ENCODE measurements around the gene NPBWR2.
A peak's percentile ranks its signal among the peaks of the same experiment; 100 is the strongest.

Gene NPBWR2, protein sequence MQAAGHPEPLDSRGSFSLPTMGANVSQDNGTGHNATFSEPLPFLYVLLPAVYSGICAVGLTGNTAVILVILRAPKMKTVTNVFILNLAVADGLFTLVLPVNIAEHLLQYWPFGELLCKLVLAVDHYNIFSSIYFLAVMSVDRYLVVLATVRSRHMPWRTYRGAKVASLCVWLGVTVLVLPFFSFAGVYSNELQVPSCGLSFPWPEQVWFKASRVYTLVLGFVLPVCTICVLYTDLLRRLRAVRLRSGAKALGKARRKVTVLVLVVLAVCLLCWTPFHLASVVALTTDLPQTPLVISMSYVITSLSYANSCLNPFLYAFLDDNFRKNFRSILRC

DNA sequence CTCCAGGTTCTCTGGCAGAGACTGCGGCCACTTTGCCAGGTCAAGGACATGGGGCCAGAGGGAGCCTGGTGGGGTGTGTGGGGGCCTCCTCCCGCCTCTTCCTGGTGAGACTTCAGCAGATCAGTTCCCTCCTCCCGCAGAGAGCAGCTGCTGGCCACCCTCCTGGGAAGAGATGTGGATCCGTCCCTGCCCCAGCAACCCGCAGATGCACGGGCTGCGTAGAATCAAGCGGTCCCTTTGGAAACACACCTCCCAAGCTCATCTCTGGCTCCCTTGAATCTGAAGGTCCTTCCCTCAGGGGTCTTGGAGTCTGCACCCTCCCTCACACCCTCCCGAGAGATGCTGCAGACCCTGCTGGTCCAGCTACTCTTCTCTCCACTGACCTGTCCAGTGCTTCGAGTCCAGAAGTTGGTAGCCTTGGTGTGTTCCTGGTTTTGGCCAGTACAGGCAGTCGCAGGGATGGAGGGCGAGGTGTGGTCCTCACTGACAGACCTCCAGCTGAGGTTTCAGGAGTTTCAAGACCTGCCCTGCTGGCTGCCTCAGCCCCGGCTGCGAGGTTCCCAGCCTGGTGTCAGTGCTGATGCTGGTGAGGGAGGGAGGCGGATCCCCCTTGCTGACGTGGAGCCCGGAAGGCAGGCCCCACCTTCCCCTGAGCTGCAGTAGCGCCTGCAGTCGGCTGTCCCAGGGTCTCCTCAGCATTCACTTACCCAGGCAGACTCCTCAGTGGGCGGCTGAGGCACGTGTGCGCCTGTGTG lies at the start of gene NPBWR2:
Gene NPBWR2 (minus strand): TSS at position 585 of the 755 bp plus-strand sequence. CDS start 734 bp downstream, outside the sequence.
- DNase-seq: no peak

DNA sequence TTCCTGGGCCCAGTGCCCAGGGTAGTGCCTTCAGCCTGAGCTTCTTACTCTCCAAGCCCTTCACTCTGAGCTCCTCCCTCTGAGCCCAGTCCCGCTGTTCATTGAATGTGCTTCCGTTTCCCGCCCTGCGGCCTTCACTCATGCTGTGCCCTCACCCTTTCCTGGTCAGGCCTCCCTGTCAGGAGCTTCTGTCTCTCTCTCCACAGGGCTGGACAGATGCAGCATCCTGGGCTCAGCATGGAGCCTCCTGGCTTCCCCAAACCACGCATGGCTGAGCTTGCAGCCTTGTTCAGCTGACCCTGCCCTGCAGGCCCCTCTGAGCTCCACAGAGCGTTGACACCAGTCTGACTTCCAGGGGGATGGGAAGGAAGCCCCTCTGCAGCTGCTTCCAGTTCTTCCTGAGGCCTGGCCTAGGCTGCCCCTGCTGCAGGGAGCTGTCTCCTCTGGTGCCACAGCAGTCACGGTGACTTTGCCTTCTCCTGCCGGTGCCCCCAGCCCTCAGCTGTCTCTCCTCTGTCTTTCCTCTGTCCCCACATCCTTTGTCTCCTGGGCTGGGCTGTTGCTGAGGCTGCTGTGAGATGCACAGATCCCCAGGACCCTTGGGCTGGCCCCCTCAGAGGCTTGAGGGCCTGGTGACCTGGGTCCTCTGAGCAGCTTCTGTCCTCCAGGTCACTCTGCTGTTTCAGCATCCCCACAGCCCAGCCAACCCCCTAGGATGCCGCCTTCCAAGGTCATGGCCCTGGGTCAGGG lies 48.9 kb upstream of the NPBWR2 start:
- DNase-seq: peak; percentile 95

DNA sequence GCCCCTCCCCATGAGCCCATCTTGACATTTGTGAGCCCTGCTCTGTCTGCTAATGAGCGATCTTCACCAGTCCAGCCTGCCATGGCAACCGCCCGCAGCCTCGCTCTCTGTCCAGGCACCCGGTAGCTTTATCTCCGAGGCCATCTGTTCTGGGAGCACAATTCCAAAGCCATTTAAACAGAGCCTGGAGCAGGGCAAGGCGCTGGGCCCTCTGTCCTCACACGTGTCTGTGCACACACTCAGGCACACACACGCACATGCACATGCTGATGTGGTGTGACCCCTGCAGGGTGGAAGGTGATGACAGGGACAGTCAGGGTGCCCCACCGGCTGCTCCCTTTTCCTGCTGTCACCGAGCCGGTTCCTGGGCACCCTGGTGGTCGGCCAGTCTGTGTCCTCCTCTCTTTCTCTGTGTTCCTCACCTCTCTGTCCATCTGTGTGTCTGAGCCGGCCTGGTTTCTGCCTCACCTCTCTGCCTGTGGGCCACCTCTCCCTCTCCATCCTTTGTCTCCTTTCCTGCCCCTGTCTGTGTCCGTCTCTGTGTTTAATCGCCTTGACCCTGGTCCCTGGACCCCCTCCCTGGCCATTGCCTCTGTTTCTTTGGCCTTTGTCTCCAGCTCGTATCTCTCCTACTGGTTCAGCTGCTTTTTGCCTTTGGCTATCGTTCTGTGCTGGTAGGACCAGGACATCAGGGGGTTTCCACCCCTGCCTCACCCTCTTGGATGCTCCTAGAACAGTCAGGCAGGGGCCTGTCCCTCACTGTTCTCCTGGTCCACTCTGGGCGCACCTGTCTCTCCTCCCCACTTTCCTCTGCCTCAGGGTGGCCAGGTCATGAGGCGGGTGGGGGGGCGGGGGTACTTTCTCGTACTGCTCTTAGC lies 48.1 kb upstream of the NPBWR2 start:
- no peak for DNase-seq

DNA sequence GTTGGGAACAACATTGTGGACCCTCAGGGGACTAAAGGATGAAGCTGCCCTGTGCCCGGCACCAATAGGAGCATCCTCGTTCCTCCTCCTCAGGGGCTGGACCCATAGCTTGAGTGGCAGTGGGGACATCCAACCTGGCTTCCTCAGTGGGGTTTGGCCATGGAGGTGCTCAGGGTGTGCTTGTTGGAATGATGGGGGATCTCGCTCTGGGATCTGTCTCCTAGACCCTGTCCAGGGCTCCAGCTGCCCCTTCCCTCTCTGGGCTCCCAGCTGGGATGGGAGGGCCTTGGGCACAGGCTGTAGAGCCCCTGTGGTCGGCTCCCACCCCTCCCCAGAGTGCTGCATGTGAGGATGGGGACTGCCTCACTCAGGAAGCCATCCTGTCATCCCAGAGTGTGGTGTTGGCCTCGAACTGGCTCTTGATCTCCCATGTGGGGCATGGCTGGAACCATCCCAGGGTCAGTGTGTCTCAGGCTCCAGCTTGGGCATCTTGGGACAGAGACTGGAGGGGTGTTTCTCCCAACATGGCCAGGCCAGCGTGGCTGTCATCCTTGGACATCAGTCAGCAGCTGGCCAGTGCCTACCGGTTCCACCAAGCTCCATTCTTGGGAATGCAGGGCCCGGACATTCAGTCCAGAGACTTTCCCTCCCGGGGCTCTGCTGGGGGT lies 47.4 kb upstream of the NPBWR2 start:
- DNase-seq: no peak

DNA sequence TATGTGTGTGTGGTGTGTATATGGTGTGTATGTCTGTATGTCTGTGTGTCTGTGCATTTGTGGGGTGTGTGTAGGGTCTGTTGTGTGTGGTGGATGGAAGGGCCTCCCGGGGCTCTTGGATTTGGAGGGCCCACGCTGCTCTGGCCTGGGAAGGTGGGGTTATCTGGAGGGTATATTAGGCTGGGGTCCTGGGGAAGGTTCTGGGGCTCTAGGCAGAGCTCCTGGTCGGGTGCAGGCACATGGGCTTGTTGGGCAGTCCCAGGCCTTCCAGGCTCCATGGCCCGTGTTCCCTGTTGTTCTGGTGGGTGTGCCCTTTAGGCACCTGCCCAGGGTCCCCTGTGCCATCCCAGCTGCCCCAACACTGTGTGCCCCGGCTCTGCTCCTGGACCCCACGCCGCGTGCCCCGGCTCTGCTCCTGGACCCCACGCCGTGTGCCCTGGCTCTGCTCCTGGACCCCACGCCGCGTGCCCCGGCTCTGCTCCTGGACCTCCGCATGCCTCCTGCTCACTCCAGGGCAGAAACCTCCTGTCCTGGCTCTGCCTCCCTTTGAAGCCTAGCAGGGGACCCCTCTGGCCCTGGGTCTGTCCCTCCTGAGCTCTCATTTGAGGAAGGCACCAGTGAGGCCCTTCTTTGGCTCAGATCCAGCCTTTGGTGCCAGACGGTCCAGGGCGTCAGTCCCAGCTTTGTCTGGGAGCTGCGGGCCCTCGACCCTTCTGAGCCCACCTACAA lies 46.7 kb upstream of the NPBWR2 start:
- DNase-seq: no peak

DNA sequence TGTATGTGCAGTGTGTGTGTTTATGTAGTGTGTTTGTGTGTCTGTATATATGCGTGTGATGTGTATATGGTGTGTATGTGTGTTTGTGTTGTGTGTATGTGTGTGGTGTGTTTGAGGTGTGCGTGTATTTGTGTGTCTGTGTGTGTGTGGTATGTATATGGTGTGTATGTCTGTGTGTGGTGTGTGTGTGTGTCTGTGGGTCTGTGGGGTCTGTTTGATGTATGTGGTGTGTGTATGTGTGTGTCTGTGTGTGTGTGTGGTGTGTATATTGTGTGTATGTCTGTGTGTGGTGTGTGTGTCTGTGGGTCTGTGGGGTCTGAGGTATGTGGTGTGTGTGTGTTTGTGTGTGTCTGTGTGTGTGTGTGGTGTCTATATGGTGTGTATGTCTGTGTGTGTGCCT lies 46.0 kb upstream of the NPBWR2 start:
- no peak for DNase-seq

DNA sequence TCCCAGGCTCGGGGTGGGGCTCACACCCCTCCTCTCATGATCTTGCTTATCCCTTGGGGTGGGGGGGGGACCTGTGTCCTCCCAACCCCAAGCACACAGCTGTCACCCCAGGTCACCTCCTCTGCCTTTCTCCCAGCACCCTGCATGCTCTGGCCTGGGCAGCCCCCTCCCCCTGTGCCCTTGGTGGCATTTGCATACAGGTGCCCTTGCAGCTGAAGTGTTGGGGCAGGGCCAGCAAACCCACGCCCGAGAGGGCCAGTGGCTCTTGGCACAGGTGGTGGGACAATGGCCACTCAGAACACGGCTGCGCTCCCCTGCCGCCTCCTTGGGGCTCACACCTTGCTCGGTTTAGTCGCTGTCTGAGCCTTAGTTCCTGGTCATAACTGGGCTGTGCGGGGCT lies 45.5 kb upstream of the NPBWR2 start:
- DNase-seq: peak; percentile 95

DNA sequence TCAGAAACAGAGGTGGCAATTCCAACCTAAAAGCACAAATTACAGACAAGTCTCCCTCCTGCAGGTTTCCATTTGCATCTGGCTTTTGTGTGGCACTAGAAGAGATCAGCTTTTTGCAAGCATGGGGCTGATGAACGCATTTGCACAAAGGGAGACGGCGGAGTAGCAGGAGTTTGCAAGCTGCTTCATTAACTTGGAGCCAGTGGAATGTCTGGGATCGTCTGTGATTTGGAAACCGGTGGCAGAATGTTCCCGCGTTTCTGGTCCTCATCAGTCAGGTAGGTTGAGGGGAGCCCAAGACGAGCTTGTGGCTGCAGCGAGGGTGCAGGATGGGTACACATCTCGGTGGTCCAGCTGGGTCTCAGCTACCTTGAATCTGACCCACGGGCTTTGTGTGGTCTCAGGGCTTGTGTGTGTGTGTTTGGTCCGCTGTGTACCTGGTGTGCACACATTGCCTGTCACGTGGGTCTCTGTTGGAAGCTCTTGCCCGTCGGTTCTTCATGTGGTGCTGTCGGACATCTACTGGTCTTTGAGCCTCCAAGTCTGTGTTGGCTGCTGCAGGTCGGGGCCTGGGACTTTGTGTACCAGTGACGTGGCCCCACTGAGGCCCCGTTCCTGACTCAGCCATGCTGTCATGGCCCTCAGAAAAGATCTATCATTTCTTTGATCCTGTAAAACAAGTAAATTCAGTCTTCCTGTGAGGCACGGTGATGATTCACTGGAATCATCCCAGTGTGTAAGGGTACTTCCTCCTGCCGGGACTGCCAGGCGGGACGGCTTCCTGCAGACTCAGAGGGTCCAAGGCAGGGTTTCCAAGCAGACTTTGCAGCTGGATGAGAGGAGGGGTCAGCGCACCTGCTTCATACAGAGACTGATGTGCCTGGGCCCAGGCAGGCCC lies 44.5 kb upstream of the NPBWR2 start:
- DNase-seq: no peak

DNA sequence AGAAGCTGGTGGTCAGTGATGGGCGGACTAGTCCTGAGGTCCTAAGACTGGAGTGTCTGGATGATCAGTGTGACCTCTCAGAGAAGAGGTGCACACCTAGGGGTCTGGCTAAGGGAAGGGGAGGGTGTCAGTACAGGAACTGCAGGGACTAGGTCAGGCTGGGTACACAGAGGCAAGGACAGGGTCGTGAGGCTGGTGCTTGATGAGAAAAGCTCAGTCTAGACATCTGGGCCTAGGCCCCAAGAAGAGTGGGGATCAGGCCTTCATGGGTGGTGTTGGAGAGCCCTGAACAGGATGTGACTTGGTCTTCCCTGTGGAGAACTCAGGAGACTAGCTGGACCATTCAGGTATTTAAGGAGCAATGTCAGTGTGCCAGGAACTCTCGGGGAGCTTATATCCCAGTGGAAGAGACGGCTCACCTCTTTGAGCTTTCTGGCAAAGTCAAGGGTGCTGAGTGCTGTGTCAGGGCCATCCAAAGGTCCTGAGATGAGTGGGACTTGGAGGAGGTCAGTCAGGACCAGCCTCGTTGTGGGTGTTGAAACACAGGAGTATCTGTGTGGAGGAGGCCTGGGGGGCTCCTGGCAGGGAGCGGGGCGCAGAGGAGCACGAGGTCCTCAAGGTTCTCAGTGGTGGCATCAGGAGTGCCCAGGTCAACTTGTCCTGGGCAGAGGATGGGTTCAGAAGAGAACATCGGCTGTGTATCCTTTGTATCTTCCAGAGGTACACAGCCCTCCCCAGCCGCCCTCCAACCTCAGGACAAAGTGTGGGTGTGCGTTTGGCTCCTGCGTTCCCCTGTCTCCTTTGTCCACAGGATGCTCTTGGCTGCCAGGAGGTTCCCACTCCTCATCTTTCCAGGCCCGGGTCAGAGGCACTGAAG lies 43.6 kb upstream of the NPBWR2 start:
- DNase-seq: no peak

DNA sequence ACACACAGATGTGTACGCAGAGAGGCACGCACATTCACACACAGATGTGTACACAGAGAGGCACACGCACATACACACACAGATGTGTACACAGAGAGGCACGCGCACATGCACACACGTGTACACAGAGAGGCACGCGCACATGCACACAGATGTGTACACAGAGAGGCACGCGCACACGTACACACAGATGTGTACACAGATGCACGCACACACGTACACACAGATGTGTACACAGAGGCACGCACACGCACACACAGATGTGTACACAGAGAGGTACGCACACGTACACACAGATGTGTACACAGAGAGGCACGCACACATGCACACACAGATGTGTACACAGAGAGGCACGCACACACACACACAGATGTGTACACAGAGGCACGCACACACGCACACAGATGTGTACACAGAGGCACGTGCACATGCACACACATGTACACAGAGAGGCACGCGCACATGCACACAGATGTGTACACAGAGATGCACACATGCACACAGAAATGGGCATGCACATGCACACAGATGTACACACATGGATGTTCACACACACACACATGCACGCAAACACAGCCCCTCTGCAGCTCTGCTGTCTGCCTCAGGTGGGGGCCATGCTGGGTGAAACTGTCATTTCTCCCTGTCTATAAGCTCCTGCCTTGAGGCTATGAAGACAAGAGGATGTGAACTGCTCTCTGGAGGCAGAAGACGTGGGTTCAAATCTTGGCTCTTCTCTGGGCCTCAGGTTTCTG lies 42.6 kb upstream of the NPBWR2 start:
- no peak for DNase-seq

DNA sequence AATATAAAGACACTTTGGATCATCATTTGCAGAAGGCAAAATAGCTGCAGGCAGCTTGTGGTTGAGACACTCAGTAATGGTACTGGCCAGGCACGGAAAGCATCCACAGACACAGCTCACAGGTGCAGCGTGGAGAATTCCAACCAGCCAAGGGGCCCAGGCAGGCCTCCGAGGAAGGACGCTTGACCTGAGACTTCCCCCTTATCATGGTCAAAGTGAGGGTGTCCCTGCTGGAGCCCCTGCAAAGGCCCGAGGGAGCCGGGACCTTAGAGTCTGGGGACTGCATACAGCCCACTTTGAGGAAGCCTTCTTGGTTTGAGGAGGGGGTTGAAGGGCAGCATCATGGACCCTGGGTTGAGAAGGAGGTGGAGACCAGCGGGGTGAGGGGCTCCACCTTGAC lies 41.8 kb upstream of the NPBWR2 start:
- DNase-seq: no peak

DNA sequence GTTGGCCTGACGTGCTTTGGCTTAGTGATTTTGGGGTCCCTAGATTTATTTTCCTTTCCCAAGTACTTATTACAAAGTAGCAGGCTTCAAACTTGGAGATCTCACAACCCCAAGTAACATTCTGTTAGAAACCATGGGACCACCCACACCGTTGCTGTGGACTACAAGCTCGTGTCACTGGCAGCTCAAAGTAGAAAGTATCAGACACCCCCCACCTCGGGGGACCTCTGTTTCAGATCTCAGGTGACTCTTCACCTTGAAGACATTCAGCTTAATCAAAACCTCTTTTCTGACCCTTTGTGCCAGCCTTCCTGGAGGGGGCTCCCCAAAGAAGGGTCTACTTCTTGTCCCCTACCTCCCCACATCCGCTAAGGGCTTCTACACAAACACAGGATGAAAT lies 41.2 kb upstream of the NPBWR2 start:
- DNase-seq: no peak

DNA sequence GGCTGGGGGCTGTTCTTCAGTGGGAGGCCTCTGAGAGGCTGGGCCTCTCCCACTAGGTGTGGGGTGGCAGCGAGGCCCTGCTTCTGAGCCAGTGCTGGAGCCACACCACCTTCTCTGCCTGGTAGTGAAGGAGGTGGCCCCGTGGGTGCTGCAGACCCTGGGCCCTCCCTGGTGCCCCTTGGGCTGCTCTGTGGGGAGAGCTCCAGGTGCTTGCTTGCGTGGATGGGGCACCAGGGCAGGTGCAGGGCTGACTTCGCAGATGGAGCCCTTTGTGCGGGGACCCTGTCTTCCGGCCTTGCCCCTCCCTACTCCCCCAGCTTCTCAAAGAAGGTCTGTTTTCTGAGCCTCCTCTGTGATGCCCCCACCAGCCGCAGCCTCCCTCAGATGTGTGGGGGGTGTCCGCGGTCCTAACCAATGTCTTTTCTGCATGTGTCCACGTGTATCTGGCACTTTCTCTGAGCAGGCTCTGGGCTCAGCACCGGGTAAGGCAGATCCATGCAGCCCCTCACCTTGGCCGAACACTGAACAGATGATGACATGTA lies 39.6 kb upstream of the NPBWR2 start:
- no peak for DNase-seq

DNA sequence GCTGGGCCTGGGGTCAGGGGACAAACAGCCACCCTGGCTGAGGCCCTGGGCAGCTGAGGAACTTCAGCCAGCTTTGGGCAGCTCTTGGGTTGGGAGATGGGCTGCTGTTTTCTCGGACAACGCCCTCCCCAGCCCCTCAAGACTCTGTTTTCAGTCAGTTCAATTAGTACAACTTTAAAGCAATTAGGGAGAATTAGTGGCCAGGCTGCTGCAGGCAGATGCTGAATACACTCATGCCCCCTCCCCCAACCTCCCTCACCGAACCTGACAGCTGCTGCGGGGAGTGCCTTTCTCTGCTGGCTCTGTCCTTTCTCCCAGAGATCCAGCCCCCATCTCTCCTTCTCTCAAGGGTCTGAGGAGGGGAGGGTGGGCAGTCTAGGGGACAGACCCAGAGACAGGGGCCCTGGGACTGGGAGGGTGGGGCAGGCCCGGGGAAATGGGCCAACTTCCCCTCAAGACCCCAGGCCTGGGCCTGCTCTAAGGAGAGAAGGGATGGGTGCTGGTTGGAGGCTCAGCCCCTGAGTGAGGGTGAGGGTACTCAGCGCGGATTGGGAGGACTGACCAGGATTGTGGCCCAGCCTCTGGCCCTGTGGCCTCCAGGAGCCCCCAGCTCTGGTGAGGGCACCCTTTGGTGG lies 39.1 kb upstream of the NPBWR2 start:
- no peak for DNase-seq

DNA sequence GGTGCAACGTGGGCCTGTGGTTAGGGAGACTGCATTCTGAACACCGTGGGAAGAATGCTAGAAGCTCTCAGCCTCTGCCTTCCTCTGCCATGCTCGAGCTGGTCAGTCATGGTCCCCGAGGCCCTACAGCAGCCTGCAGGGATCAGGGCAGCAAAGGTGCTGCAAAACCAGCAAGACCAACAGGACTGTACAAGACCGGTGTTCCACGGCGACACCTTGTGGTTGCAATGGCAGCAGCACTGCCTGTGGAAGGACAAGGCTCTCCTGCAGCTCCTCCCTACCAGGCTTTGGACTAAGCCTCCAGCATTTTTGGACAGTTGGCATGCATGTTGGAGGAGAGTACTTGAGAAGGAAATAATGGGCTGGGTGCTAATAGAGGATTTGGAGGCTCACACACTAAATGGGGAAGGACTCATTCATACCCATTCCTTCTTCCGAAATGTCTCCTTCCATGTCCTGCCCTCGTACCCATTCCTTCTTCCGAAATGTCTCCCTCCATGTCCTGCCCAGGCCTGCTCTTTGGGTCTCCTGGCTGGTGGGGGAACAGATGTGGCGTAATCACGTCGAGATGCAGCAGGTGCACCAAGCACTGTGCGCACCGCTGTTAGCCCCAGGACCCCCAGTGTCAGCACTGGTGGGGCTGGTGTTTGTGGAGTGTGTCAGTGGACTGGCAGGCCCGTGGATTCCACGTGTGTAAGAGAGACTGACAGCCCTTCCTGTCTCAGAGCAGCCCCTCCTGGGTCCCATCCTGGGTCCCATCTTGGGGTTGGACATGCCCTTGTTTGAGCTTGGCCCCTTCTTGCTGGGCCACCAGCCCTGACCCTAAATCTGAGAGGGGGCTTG lies 38.3 kb upstream of the NPBWR2 start:
- no peak for DNase-seq

DNA sequence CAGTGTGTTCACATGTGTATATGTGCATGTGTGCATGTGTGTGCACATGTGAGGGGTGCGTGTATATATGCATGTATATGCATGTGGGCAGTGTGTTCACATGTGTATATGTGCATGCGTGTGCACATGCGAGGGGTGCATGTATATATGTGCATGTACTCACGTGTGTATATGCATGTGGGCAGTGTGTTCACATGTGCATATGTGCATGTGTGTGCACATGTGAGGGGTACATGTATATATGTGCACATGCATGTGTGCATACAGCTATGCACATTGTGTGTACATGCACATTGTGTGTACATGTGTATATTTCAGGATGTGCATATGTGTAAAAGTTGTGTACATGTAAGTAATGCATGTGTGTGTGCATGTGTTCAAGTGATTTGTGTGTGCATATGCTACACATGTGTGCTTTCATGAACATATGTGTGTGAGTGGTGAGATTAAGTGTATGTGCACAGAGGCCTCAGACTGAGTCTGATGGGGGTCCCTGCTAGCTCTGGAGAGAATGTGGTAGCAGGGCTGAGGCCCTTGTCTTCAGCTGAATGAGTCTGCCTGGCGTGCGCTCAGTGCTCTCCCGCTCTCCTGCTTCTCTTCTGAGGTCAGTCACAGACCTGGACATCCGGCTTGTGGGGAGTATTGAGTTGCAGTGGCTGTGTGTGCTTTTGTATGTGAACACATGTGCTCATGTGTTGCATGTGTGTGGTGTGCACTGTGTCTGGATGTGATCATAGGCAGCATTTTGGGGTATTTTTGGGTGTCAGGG lies 37.0 kb upstream of the NPBWR2 start:
- no peak for DNase-seq

Data from DMS79 (cell line).